ENCODE data around the gene PRR36.

Gene PRR36

DNA sequence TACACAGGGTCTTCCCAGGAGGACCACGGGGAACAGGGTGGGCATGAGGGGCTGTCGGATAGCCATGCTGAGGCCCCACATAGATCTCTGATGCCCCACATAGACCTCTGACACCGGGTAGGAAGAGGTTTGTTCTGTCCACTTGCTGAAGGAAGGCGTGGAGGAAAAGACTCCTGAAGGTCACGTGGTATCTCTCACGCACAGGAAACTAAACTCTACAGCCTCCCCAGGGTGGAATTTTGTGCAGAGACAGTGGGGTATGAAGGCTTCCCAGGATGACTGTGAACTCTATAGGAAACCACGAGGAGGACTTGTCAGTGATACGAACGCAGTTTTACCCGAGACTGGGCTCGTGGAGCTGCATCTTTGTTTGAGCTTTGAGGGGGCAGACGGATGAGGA is 41.4 kb downstream of the PRR36 start:
- in situ Hi-C loops (cut with HindIII; ENCODE audit: low sequenced_read_pairs) = no loop called here
- DNase-seq (ENCODE audit: low read depth) = no peak
- no peak overlapping the region for H3K4me3 ChIP-seq (ENCODE audit: low read depth, low read length)
- TF ChIP-seq, protein P1, sequence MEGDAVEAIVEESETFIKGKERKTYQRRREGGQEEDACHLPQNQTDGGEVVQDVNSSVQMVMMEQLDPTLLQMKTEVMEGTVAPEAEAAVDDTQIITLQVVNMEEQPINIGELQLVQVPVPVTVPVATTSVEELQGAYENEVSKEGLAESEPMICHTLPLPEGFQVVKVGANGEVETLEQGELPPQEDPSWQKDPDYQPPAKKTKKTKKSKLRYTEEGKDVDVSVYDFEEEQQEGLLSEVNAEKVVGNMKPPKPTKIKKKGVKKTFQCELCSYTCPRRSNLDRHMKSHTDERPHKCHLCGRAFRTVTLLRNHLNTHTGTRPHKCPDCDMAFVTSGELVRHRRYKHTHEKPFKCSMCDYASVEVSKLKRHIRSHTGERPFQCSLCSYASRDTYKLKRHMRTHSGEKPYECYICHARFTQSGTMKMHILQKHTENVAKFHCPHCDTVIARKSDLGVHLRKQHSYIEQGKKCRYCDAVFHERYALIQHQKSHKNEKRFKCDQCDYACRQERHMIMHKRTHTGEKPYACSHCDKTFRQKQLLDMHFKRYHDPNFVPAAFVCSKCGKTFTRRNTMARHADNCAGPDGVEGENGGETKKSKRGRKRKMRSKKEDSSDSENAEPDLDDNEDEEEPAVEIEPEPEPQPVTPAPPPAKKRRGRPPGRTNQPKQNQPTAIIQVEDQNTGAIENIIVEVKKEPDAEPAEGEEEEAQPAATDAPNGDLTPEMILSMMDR (IDR thresholded peaks at IDR 0.05; ENCODE audit: low read depth, low read length, missing control alignments) = no peak

DNA sequence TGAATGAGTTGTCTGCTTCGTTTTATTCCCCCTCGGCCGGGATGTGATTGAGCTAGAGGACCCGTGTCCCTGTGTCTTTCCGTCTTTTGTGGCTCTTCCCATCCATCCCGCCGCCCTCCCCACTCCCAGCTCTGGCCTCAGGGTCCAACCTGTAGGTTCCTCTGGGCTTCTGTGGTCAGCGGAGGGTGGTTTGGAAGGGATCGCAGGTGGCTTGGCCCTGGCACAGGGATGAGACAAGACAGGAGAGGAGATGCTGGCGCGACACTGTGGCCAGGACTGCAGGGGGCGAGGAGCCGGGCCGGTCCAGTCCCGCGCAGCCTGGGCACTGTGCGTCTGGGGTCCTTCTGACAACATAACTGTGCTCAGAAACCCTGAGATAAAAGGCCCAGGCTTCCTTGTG is 42.2 kb downstream of the PRR36 start:
- H3K4me3 ChIP-seq (ENCODE audit: low read depth, low read length) = no peak overlapping the region
- TF ChIP-seq, protein P1 (IDR thresholded peaks at IDR 0.05; ENCODE audit: low read depth, low read length, missing control alignments) = no peak
- in situ Hi-C loops (cut with HindIII; ENCODE audit: low sequenced_read_pairs) = no loop called here
- no peak for DNase-seq (ENCODE audit: low read depth)

DNA sequence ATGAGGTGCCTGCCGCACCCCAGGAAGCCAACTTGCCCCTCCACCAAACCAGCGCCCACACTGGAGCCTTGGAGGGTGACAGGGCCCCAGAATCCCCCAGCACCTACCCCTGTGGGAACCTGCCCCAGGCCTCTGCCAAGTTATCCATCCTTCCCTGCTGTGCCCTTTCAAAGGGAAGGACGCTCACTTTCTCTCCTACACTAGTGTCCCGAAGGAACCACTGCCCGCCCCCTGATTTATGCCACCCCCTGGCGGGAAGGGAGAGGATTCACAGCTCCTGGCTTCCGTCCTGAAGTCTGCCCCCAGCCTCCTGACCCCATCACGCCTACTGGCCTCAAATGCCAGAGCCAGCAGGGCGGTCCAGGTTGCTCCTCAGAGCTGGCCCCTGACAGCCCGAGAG is 42.7 kb downstream of the PRR36 start:
- H3K4me3 ChIP-seq (ENCODE audit: low read depth, low read length) = no peak overlapping the region
- no peak for DNase-seq (ENCODE audit: low read depth)
- in situ Hi-C loops (cut with HindIII; ENCODE audit: low sequenced_read_pairs) = no loop called here
- TF ChIP-seq, protein P1 (IDR thresholded peaks at IDR 0.05; ENCODE audit: low read depth, low read length, missing control alignments) = peak; percentile 36

DNA sequence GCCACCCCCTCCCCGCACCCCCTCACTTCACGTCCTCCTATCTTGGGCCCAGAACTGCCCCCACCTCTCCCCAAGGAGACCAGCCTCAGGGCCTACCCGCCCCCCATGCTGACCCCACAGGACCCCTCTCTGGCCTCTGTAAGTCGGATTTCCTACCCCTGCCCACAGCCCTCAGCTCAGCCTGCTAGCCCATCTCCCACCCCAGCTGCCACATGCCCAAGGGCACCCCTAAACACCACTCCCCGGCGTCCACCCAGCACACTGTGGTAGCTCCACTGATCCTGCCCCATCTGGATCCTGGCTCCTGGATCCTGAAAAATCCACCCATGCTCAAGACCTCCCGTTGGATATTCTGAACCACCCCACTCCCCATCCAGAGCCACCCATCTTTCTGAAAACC is 43.4 kb downstream of the PRR36 start:
- no peak for DNase-seq (ENCODE audit: low read depth)
- peak overlapping the region; percentile 53 for H3K4me3 ChIP-seq (ENCODE audit: low read depth, low read length)
- in situ Hi-C loops (cut with HindIII; ENCODE audit: low sequenced_read_pairs) = no loop called here
- TF ChIP-seq, protein P1 (IDR thresholded peaks at IDR 0.05; ENCODE audit: low read depth, low read length, missing control alignments) = no peak

DNA sequence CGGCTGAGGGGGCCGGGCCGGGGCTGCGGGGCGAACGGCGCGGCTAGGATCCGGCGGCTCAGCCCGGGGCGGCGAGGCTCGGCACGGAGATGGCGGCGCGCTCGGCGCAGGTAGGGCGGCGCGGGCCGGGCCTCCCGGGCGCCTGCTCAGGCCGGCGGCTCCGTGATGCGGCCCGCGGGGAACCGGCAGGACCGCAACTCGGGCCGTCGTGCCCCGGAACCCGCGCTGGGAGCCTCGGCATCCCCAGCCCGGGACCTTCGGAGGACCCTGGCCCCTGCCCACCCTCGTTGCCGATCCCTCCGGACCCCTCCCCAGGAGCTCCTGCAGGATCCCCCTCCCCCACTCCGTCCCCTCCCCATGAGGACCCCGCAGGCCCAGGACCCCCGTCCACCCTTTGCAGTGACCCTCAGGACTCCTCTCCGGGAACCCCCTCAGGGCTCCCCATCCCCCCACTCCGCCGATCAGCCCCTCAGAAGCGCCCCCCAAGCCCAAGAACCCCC is 43.9 kb downstream of the PRR36 start:
- TF ChIP-seq, protein P1 (IDR thresholded peaks at IDR 0.05; ENCODE audit: low read depth, low read length, missing control alignments) = no peak
- H3K4me3 ChIP-seq (ENCODE audit: low read depth, low read length) = peak overlapping the region; percentile 53
- no peak for DNase-seq (ENCODE audit: low read depth)
- in situ Hi-C loops (cut with HindIII; ENCODE audit: low sequenced_read_pairs) = no loop called here

DNA sequence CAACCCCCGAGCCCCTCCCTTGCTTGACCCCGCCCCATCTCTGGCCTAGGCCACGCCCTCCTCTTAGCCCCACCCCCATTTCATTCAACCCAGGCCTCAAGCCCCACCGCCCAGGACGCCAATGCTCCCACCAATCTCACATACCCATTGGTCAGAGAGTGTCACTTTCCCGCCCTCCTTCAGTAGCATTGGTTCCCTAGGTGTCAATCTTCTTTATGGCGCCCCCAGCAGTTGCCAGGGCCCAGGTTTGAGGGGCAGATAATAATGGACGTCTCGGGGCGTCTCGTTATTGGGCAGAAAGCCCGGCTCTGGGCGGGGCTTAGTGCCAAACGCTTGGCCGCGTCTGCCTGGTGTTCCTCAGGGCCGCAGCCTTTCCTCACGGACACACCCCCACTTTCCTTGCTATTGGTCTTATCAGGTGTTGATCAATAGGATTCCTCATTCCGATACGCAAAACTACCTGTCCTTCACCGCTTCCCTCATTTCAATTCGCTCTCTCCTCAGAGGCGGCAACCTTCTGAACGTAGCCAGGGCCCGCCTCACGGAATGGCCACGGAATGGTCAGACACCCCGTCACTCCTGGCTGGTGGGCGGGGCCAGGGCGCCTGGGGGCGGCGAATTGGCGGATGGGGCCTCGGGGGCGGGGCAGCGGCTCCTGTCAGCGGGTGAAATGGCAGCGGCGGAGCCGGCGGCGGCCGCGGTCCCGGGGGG is 44.5 kb downstream of the PRR36 start, which contains the start of gene EVI5L:
Gene EVI5L, plus strand, starts transcription at position 658 of the 711 bp plus-strand sequence. CDS start 16,325 bp downstream, outside the sequence.
- H3K4me3 ChIP-seq (ENCODE audit: low read depth, low read length) = peak within 1 kb of the TSS; percentile 53
- peak; percentile 100 for DNase-seq (ENCODE audit: low read depth)
- in situ Hi-C loops (cut with HindIII; ENCODE audit: low sequenced_read_pairs) = no loop called here
- TF ChIP-seq, protein P1 (IDR thresholded peaks at IDR 0.05; ENCODE audit: low read depth, low read length, missing control alignments) = no peak
